Measurements from ENCODE around the gene C5. TPM values are rescaled to one million over a fixed set of nuclear protein-coding genes. Genes with fewer than 3 reads are reported as not detected.

The C5 gene
- total RNA-seq, 1 experiment from 2014 or later = 0.66 TPM

- POLR2A ChIA-PET = no interaction called here
- no peak overlapping the region for H3K4me2 ChIP-seq (ENCODE audit: low read length)
- RAD21 ChIA-PET (ENCODE audit: low non-redundant PET in 1 of 2, low total read pairs in 2 of 2, uncharacterized antibody in 2 of 2, unreplicated experiment in 2 of 2) = no interaction called here
- DNase-seq (ENCODE audit: low read depth, low spot score) = no peak
- H3K9ac ChIP-seq (ENCODE audit: low read length) = no peak overlapping the region
- H2AFZ ChIP-seq (ENCODE audit: low read depth, low read length, poor library complexity, severe bottlenecking) = no peak overlapping the region
- CTCF ChIA-PET = interaction anchor here (3.9 kb wide), 1 partner anchor 11 kb away, joined by 36 read pairs; no protein-coding TSS in a partner anchor
- H3K36me3 ChIP-seq (ENCODE audit: control insufficient read depth in 1 of 2, insufficient read depth in 2 of 2, low read length in 2 of 2) = no peaks in the 10 kb centered on the region
- 0 out of 4 replicates have a peak, but pooled peaks cover 0 to 2% of the 10 kb centered on the region in 2 experiments for H3K4me1 ChIP-seq (ENCODE audit: control insufficient read depth in 1 of 2, insufficient read depth in 2 of 2, low read length in 2 of 2)
- no peaks in the 10 kb centered on the region for H3K9me2 ChIP-seq (ENCODE audit: insufficient read depth)
- intact Hi-C loops (cut with micrococcal nuclease) = no loop called here
- TF ChIP-seq POLR2A (IDR thresholded peaks at IDR 0.05; ENCODE audit: borderline replicate concordance, extremely low read depth, insufficient read depth, insufficient read length) = no peak
- TF ChIP-seq SIN3A (IDR thresholded peaks at IDR 0.05; ENCODE audit: low read depth) = no peak
- no peak for TF ChIP-seq POLR2AphosphoS5 (IDR thresholded peaks at IDR 0.05; ENCODE audit: low read depth, low read length)
- no peak for TF ChIP-seq YY1 (IDR thresholded peaks at IDR 0.05; ENCODE audit: extremely low read depth, insufficient replicate concordance, low read depth, low read length)
- TF ChIP-seq, protein P1, sequence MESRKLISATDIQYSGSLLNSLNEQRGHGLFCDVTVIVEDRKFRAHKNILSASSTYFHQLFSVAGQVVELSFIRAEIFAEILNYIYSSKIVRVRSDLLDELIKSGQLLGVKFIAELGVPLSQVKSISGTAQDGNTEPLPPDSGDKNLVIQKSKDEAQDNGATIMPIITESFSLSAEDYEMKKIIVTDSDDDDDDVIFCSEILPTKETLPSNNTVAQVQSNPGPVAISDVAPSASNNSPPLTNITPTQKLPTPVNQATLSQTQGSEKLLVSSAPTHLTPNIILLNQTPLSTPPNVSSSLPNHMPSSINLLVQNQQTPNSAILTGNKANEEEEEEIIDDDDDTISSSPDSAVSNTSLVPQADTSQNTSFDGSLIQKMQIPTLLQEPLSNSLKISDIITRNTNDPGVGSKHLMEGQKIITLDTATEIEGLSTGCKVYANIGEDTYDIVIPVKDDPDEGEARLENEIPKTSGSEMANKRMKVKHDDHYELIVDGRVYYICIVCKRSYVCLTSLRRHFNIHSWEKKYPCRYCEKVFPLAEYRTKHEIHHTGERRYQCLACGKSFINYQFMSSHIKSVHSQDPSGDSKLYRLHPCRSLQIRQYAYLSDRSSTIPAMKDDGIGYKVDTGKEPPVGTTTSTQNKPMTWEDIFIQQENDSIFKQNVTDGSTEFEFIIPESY (IDR thresholded peaks at IDR 0.05; ENCODE audit: extremely low read depth, insufficient replicate concordance, low read length) = no peak
- H4K20me1 ChIP-seq (ENCODE audit: insufficient read depth) = no peaks in the 10 kb centered on the region
- no TSS peak for BruUV-seq (replicated peaks)
- ATAC-seq = no peak
- H3K9me3 ChIP-seq (ENCODE audit: control insufficient read depth in 1 of 2, insufficient read depth in 1 of 2, low read depth in 1 of 2, low read length in 2 of 2) = no peaks in the 10 kb centered on the region
- H3K79me2 ChIP-seq (ENCODE audit: insufficient read depth, low read length) = no peaks in the 10 kb centered on the region
- H3K4me3 ChIP-seq (replicated peaks in 1 of 2; ENCODE audit: low read depth in 1 of 2, low read length in 2 of 2) = no peak overlapping the region
- H3K27ac ChIP-seq (ENCODE audit: low read depth, low read length) = no peak overlapping the region
- no peaks in the 10 kb centered on the region for H3K27me3 ChIP-seq (ENCODE audit: insufficient read depth, low read length)
Observed at GRCh38 chr9:121048618-121049017, 1.5 kb downstream of the C5 start.

- BruUV-seq (replicated peaks) = no TSS peak
- no peaks in the 10 kb centered on the region for H3K9me3 ChIP-seq (ENCODE audit: control insufficient read depth in 1 of 2, insufficient read depth in 1 of 2, low read depth in 1 of 2, low read length in 2 of 2)
- POLR2A ChIA-PET = no interaction called here
- no peaks in the 10 kb centered on the region for H3K27me3 ChIP-seq (ENCODE audit: insufficient read depth, low read length)
- DNase-seq (ENCODE audit: low read depth, low spot score) (no peak), ATAC-seq (no peak)
- no peak overlapping the region for H3K4me3 ChIP-seq (replicated peaks in 1 of 2; ENCODE audit: low read depth in 1 of 2, low read length in 2 of 2)
- H3K4me2 ChIP-seq (ENCODE audit: low read length) = no peak overlapping the region
- H3K79me2 ChIP-seq (ENCODE audit: insufficient read depth, low read length) = no peaks in the 10 kb centered on the region
- H3K36me3 ChIP-seq (ENCODE audit: control insufficient read depth in 1 of 2, insufficient read depth in 2 of 2, low read length in 2 of 2) = no peaks in the 10 kb centered on the region
- H3K9me2 ChIP-seq (ENCODE audit: insufficient read depth) = no peaks in the 10 kb centered on the region
- no peak overlapping the region for H3K9ac ChIP-seq (ENCODE audit: low read length)
- RAD21 ChIA-PET (ENCODE audit: low non-redundant PET in 1 of 2, low total read pairs in 2 of 2, uncharacterized antibody in 2 of 2, unreplicated experiment in 2 of 2) = no interaction called here
- 0 out of 4 replicates have a peak, but pooled peaks cover 0 to 2% of the 10 kb centered on the region in 2 experiments for H3K4me1 ChIP-seq (ENCODE audit: control insufficient read depth in 1 of 2, insufficient read depth in 2 of 2, low read length in 2 of 2)
- H2AFZ ChIP-seq (ENCODE audit: low read depth, low read length, poor library complexity, severe bottlenecking) = no peak overlapping the region
- H4K20me1 ChIP-seq (ENCODE audit: insufficient read depth) = no peaks in the 10 kb centered on the region
- intact Hi-C loops (cut with micrococcal nuclease) = no loop called here
- no peak overlapping the region for H3K27ac ChIP-seq (ENCODE audit: low read depth, low read length)
- CTCF ChIA-PET = interaction anchor here (3.9 kb wide), 1 partner anchor 11 kb away, joined by 36 read pairs; no protein-coding TSS in a partner anchor
- TF ChIP-seq SIN3A (IDR thresholded peaks at IDR 0.05; ENCODE audit: low read depth) (no peak), CBX3 (IDR thresholded peaks at IDR 0.05; ENCODE audit: low read depth) (no peak), SP1 (IDR thresholded peaks at IDR 0.05; ENCODE audit: low read depth) (no peak), RAD21 (IDR thresholded peaks at IDR 0.05; ENCODE audit: low read depth) (no peak), SRF (IDR thresholded peaks at IDR 0.05; ENCODE audit: low read depth) (no peak), ZNF274 (IDR thresholded peaks at IDR 0.05; ENCODE audit: low read depth, low read length) (no peak), ATF3 (IDR thresholded peaks at IDR 0.05) (no peak), POLR2AphosphoS5 (IDR thresholded peaks at IDR 0.05; ENCODE audit: low read depth, low read length) (no peak), POLR2A (IDR thresholded peaks at IDR 0.05; ENCODE audit: borderline replicate concordance, extremely low read depth, insufficient read depth, insufficient read length) (no peak), FOSL1 (IDR thresholded peaks at IDR 0.05; ENCODE audit: low read depth) (no peak)
- TF ChIP-seq, protein P2, sequence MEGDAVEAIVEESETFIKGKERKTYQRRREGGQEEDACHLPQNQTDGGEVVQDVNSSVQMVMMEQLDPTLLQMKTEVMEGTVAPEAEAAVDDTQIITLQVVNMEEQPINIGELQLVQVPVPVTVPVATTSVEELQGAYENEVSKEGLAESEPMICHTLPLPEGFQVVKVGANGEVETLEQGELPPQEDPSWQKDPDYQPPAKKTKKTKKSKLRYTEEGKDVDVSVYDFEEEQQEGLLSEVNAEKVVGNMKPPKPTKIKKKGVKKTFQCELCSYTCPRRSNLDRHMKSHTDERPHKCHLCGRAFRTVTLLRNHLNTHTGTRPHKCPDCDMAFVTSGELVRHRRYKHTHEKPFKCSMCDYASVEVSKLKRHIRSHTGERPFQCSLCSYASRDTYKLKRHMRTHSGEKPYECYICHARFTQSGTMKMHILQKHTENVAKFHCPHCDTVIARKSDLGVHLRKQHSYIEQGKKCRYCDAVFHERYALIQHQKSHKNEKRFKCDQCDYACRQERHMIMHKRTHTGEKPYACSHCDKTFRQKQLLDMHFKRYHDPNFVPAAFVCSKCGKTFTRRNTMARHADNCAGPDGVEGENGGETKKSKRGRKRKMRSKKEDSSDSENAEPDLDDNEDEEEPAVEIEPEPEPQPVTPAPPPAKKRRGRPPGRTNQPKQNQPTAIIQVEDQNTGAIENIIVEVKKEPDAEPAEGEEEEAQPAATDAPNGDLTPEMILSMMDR (IDR thresholded peaks at IDR 0.05 in 2 of 3, conservative IDR thresholded peaks at IDR 0.05 in 1 of 3; ENCODE audit: borderline replicate concordance in 1 of 3, insufficient read depth in 1 of 3, low read depth in 2 of 3, low read length in 2 of 3) = no peak
- TF ChIP-seq, protein P1 (IDR thresholded peaks at IDR 0.05; ENCODE audit: extremely low read depth, insufficient replicate concordance, low read length) = no peak
Observed at GRCh38 chr9:121048175-121048574, 1.9 kb downstream of the C5 start.

Measured in HCT116 (cell line).